ENCODE results near the gene HCN3.
"Not testable (repeated sequence)": the region's sequence is repeated elsewhere in the genome, so short reads cannot be mapped to it uniquely, and the experiment has no call there.

The HCN3 gene

DNA sequence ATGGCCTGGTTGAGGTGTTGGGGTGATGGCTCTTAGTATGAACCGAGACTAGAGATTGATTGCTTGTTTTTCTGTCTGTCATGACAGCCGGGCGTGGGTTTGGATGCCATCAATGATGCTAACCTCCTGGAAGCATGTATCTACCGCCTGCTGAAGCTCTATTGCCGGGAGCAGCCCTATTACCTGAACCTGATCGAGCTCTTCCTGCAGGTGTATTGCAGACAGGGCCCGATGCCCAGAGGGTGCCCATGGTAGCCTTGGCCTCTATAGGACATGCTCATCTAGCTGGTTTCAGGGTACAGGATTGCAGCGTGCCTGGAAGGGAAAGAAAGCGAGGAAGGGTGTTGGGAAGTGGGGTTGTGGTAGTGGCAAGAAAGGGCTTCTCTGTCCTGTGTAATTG lies 40.8 kb downstream of the HCN3 start:
- DNase-seq = no peak

- DNase-seq = no peak
Measured at GRCh38 chr1:155319536-155319935, 42.3 kb downstream of the HCN3 start.

GRCh38 chr1:155320252-155320651 lies 43.0 kb downstream of the HCN3 start:
- no peak for DNase-seq

DNA sequence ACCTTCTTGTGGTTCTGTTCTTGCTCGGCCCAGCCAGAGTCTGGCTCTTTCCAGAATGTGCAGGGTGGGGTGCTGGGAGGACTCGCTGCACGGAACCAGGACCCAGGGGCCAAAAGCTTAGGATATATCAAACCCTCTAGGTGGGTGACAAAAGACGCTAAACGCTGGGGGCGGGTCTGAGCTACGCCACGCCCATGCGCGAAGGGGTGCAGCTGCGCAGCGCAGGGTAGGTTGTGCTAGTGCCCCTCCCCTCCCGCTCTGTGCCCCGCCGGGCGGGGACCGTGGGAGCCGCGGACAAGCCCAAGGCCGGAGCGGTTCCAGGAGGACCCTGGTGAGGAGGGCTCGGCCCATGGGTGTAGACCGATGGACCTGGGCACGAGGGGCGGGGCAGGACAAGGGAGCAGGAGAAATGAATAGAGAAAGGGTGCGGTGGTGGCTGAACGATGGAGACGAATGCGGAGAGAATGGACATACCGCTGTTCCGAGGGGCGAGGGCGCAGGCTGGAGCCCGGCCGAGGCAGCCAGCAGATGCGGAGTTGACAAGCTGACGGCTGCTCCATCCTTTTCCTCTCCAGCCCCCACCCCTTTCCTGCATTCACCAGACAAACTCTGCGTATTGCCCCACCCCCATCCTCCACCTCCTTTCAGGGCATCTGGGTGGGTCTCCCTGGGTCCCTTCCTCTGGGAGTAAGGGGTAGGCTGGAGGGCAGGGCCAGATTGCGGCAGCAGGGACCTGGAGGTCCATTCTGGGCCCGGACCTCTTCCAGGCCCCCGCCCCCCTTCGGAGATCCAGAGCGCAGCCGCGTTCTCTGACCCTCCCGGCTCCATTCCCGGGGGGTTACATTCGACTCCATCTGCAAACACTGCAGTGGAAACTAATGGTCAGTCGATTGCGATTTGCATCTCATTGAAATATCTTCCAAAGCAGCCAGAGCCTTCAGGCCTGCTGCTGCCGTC lies 43.7 kb downstream of the HCN3 start, which contains the start of gene RUSC1:
Gene RUSC1, plus strand, starts transcription at position 234 of the 957 bp plus-strand sequence. CDS start 880 bp downstream, outside the sequence.
- DNase-seq = no peak

- DNase-seq = no peak
Measured at GRCh38 chr1:155321639-155322503, 44.6 kb downstream of the HCN3 start.

GRCh38 chr1:155322571-155322952 lies 45.3 kb downstream of the HCN3 start:
- no peak for DNase-seq

DNA sequence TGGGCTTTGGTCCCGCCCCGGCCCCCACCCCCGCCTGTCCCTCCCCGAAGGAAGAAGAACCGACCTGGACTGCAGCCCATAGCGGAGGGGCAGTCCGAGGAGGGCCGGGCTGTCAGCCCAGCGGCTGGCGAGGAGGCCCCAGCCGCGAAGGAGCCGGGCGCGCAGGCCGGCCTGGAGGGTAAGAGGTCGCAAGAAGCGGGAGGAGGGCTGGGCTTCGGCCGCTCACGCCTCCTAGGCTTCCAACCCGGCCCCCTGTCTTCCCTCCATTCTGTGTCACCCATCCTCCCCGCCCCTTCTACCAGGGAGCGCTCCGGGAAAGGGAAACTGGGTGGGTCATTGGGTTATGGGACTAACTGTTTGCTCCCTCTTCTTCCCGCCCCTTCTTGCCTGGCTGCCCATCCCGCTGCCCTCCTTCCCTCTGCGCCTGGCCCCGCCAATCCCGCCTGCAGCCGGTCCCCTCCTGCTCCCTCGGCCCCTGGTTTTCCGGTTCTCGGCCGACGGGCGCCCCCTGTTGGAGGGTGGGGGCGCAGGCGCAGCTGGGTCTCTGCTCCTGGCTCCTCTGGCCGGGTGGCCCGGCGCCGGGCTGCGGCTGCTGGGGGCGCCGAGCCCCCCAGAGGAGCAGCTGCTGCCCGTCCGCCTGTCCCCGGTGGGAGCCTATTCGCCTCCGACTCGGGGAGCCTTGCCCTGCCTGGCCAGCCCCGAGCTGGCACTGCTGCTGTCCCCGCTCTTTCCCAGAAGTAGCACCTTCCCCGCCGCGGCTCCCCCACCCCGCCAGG lies 45.9 kb downstream of the HCN3 start:
- peak; percentile 85 for DNase-seq

DNA sequence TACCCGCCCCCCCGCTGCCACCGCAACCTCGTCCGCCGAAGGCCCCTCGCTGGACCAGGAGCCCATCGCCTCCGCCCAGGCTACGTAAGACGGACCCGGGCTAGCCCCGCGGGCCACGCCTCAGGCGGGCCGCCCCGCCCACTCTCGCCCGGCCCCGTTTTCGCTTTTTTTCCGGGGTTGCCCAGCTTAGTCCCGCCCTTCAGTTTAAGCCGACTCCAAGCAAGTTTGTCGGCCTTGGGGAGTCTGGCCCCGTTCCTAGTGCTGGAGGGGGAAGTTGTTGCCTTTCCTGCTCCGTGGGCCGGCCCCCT lies 46.4 kb downstream of the HCN3 start:
- peak; percentile 68 for DNase-seq

GRCh38 chr1:155324037-155324716 lies 46.9 kb downstream of the HCN3 start:
- DNase-seq = peak; percentile 96

DNA sequence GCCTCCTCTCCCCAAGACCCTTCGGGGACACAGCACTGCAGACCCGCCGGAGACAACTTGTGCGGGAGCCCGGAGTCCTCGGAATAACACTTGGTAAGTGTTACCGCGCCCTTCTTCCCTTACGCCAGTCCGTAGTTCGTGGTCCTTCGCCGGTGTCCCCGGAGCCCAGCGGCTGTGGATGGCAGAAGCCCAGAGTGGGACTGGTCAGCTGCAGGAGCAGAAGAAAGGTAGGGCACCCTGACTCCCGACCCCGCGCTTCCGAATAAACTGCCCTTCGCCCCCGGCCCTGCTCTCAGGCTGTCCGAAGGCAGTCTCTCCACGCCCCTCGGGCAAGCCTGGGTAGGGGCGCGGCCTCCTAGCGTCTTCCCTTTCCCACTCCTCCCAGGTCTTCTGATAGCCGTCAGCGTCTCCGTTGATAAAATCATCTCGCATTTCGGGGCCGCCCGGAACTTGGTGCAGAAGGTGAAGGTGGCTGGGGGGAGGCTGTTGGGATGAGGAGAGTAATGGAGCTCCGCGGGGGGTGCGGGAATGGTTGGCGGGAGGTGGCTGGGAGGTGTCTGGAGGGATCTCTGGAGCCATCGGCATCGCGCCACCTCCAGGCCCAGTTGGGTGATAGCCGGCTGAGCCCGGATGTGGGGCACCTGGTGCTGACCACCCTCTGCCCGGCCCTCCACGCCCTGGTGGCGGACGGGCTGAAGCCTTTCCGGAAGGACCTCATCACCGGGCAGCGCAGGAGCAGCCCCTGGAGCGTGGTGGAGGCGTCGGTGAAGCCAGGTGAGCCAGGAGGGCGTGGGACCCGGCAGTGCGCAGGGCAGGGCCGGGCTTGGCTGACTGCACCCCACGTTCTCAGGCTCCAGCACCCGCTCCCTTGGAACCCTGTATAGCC lies 47.7 kb downstream of the HCN3 start:
- DNase-seq = peak; percentile 60

- DNase-seq = no peak
Measured at GRCh38 chr1:155325603-155325893, 48.3 kb downstream of the HCN3 start.

DNA sequence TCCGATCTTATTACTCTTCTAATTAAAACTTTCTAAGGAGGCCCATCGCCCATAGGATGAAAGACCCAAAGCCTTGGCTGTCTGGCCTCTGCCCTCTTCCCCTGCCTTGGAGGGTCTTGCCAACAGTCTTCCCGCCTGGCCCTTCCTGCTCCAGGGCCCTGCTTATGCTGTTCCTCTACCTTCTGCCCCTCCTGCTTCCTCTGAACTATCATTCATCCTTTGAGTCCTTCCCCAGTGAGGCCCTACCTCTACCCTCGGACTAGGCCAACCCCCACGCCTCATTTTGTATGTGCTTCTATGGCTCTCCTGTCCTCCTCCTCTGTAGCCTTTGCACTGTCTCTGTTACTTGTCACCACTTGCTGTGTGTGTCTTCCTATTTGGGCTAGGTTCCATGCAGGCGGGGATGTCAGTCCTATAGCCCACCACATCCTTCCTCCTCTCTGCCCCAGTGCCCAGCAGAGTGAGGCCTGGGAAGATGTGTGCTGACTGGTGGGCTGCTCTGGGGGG lies 48.8 kb downstream of the HCN3 start:
- DNase-seq = no peak

- DNase-seq = no peak
Measured at GRCh38 chr1:155326631-155327037, 49.4 kb downstream of the HCN3 start.

GRCh38 chr1:155327981-155328380 lies 50.7 kb downstream of the HCN3 start:
- no peak for DNase-seq

DNA sequence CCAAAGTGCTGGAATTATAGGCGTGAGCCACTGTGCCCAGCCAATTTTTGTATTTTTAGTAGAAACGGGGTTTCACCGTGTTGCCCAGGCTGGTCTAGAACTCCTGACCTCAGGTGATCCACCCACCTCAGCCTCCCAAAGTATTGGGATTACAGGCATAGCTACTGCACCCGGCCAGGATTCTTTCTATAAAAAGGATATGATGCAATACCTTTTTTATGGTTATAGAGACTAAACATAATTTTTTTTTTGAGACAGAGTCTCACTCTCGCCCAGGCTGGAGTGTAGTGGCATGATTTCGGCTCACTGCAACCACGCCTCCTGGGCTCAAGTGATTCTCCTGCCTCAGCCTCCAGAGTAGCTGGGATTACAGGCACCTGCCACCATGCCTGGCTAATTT lies 51.6 kb downstream of the HCN3 start:
- not testable (repeated sequence) for DNase-seq

GRCh38 chr1:155329980-155330598 lies 52.8 kb downstream of the HCN3 start:
- no peak for DNase-seq

DNA sequence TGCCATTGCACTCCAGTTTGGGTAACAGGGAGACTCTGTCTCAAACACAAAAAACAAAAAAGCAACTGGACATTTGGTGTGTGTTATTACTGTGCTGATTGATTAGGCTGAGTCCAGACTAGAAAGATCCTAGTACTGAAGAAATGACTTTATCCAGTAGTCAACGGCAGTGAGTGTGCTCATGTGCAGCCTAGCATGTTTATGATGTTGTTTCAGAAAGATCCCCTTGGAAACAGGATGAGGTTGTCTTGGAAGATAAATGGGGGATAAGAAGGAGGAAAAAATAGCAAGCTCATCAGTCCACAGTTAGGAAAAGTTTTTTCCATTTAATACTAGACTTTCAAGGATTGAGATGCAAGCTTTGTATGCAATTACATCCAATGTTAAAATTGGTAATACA lies 57.7 kb downstream of the HCN3 start:
- DNase-seq = no peak
